Mesenchymal stem cell (in vitro differentiated cells and primary cell): ENCODE results near the gene LCLAT1.

Source experiments
- DNase-seq: peaks from one replicate; pipeline ENCODE4 v3.0.0-alpha.2; 2013
- H2AFZ ChIP-seq: one replicate; pipeline ENCODE4 v1.6.1; 2013; ENCODE audit warnings: low read depth, mild to moderate bottlenecking, control low read depth, inconsistent platforms, low read length, moderate library complexity
- H2AK5ac ChIP-seq: 2 replicates; pipeline ENCODE4 v1.6.1; 2013; ENCODE audit warnings: low read length, moderate library complexity, mild to moderate bottlenecking, inconsistent platforms; ENCODE audit not compliant: severe bottlenecking
- H2BK120ac ChIP-seq: one replicate; pipeline ENCODE4 v1.6.1; 2013; ENCODE audit warnings: low read depth, mild to moderate bottlenecking, inconsistent platforms, low read length, moderate library complexity
- H2BK12ac ChIP-seq, 2 experiments: one replicate each; pipeline ENCODE4 v1.6.1; 2013; ENCODE audit warnings: inconsistent platforms in 2 of 2, low read length in 2 of 2, mild to moderate bottlenecking in 2 of 2, moderate library complexity in 2 of 2, control low read depth in 1 of 2
- H2BK15ac ChIP-seq: one replicate; pipeline ENCODE4 v1.6.1; 2013; ENCODE audit warnings: mild to moderate bottlenecking, low read depth, inconsistent platforms; ENCODE audit not compliant: poor library complexity, severe bottlenecking
- H2BK5ac ChIP-seq: 2 replicates; pipeline ENCODE4 v1.6.1; 2013; ENCODE audit warnings: low read depth, mild to moderate bottlenecking, low read length, control low read depth, inconsistent platforms; ENCODE audit not compliant: poor library complexity, severe bottlenecking
- H3K14ac ChIP-seq, 2 experiments: one replicate each; pipeline ENCODE4 v1.6.1; 2013; ENCODE audit warnings: inconsistent platforms in 2 of 2, low read length in 2 of 2, control low read depth in 1 of 2, mild to moderate bottlenecking in 1 of 2, moderate library complexity in 1 of 2
- H3K18ac ChIP-seq, 2 experiments: one replicate each; pipeline ENCODE4 v1.6.1; 2013; ENCODE audit warnings: inconsistent platforms in 2 of 2, low read length in 2 of 2, control low read depth in 1 of 2, low read depth in 1 of 2, mild to moderate bottlenecking in 1 of 2
- H3K23ac ChIP-seq, 2 experiments: one replicate each; pipeline ENCODE4 v1.6.1; 2013; ENCODE audit warnings: inconsistent platforms in 2 of 2, low read length in 2 of 2, mild to moderate bottlenecking in 2 of 2, moderate library complexity in 2 of 2, control low read depth in 1 of 2
- H3K27ac ChIP-seq: 2 replicates; pipeline ENCODE4 v1.5.1; 2013; ENCODE audit warnings: mild to moderate bottlenecking, moderate library complexity, low read length, control low read depth, inconsistent platforms; ENCODE audit not compliant: poor library complexity, severe bottlenecking
- H3K27me3 ChIP-seq, 2 experiments: 2 replicates each; pipeline versions ENCODE4 v1.6.1 to v1.7.0; 2013; ENCODE audit warnings: low read length in 2 of 2, mild to moderate bottlenecking in 2 of 2, moderate library complexity in 2 of 2, control low read depth in 1 of 2, inconsistent platforms in 1 of 2; ENCODE audit not compliant: control insufficient read depth in 1 of 2, insufficient read depth in 1 of 2
- H3K36me3 ChIP-seq, 2 experiments: 2 replicates each; pipeline versions ENCODE4 v1.6.1 to v1.7.0; 2013; ENCODE audit warnings: low read length in 2 of 2, control low read depth in 1 of 2, inconsistent platforms in 1 of 2, low read depth in 1 of 2, mild to moderate bottlenecking in 1 of 2; ENCODE audit not compliant: insufficient read depth in 2 of 2, control insufficient read depth in 1 of 2
- H3K4ac ChIP-seq, 2 experiments: one replicate each; pipeline ENCODE4 v1.6.1; 2013; ENCODE audit warnings: inconsistent platforms in 2 of 2, low read length in 2 of 2, mild to moderate bottlenecking in 2 of 2, moderate library complexity in 2 of 2, control low read depth in 1 of 2, low read depth in 1 of 2
- H3K4me1 ChIP-seq: 2 replicates; pipeline ENCODE4 v1.6.1; 2013; ENCODE audit warnings: low read depth, low read length, control low read depth; ENCODE audit not compliant: control insufficient read depth, insufficient read depth
- H3K4me2 ChIP-seq: 2 replicates; pipeline ENCODE4 v1.6.1; 2013; ENCODE audit warnings: low read length, mild to moderate bottlenecking, inconsistent platforms; ENCODE audit not compliant: poor library complexity, severe bottlenecking
- H3K4me3 ChIP-seq, 2 experiments: 2 replicates each; pipeline versions ENCODE4 v1.5.1 to v1.7.0; 2013; ENCODE audit warnings: low read length in 2 of 2, mild to moderate bottlenecking in 2 of 2, control low read depth in 1 of 2, low read depth in 1 of 2; ENCODE audit not compliant: insufficient read depth in 1 of 2
- H3K79me1 ChIP-seq: replicated peaks from 2 replicates; pipeline ENCODE4 v1.6.1; 2013; ENCODE audit warnings: mild to moderate bottlenecking, control low read depth, low read length, inconsistent platforms; ENCODE audit not compliant: poor library complexity, severe bottlenecking
- H3K9ac ChIP-seq: 2 replicates; pipeline ENCODE4 v1.7.0; 2013; ENCODE audit warnings: mild to moderate bottlenecking, low read length, moderate library complexity
- H3K9me3 ChIP-seq: 2 replicates; pipeline ENCODE4 v1.7.0; 2013; ENCODE audit warnings: mild to moderate bottlenecking, low read length; ENCODE audit not compliant: control insufficient read depth
- H4K8ac ChIP-seq: one replicate; pipeline ENCODE4 v1.6.1; 2013; ENCODE audit warnings: inconsistent platforms, mild to moderate bottlenecking, low read length, moderate library complexity
- H4K91ac ChIP-seq: one replicate; pipeline ENCODE4 v1.6.1; 2013; ENCODE audit warnings: mild to moderate bottlenecking, low read length, inconsistent platforms
- WGBS: methylation state at CpG from one replicate; pipeline ENCODE4 v1.1.7; 2013; ENCODE audit warnings: mixed read lengths; 5-methylcytosine and 5-hydroxymethylcytosine counted together

Gene LCLAT1

DNA sequence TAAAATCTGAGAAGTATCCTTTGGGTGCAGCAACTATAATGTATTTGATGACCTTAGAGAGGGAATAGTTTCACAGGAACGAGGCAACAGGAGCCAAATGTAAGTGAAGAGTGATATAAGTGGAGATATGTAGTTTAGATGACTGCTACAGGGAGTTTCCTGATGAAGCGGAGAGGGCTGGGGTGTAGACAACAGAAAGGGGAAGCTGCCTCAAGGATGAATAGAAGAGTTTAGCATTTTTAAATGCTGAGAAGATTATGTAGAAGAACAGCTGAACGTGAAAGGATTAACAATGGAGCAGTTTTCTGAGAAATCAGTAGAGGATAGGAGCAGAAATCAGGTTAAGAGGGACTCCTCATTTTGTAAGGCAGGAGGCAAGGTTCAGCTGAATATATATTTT lies 133.3 kb downstream of the LCLAT1 start:
- Histone ChIP-seq H3K14ac (no peak overlapping the region), H3K18ac (no peak overlapping the region), H3K4me2 (no peak overlapping the region), H4K91ac (no peak overlapping the region), H3K23ac (no peak overlapping the region), H2BK5ac (no peak overlapping the region), H3K9ac (no peak overlapping the region), H3K4ac (no peak overlapping the region), H3K79me1 (no peaks in the 10 kb centered on the region), H4K8ac (no peak overlapping the region), H3K36me3 (no peaks in the 10 kb centered on the region), H2AK5ac (no peak overlapping the region), H2BK12ac (no peak overlapping the region), H3K27me3 (no peaks in the 10 kb centered on the region), H2AFZ (no peak overlapping the region), H3K4me3 (no peak overlapping the region), H2BK120ac (no peak overlapping the region), H3K4me1 (no peaks in the 10 kb centered on the region), H3K27ac (no peak overlapping the region), H2BK15ac (no peak overlapping the region), H3K9me3 (no peaks in the 10 kb centered on the region)
- 90% methylated on average over 3 of the region's 3 CpGs for WGBS
- no peak for DNase-seq

- DNase-seq: no peak
- no peaks in the 10 kb centered on the region for H3K79me1 ChIP-seq
- H4K91ac ChIP-seq: no peak overlapping the region
- H2BK12ac ChIP-seq: no peak overlapping the region
- no peak overlapping the region for H3K4ac ChIP-seq
- no peak overlapping the region for H3K14ac ChIP-seq
- H3K27me3 ChIP-seq: no peaks in the 10 kb centered on the region
- no peak overlapping the region for H3K18ac ChIP-seq
- H3K9me3 ChIP-seq: no peaks in the 10 kb centered on the region
- H3K4me1 ChIP-seq: no peaks in the 10 kb centered on the region
- WGBS: 87% methylated on average over 2 of the region's 2 CpGs
- H2BK5ac ChIP-seq: no peak overlapping the region
- H3K27ac ChIP-seq: no peak overlapping the region
- no peak overlapping the region for H2AK5ac ChIP-seq
- no peak overlapping the region for H4K8ac ChIP-seq
- H3K9ac ChIP-seq: no peak overlapping the region
- no peak overlapping the region for H2AFZ ChIP-seq
- no peak overlapping the region for H3K4me2 ChIP-seq
- H2BK120ac ChIP-seq: no peak overlapping the region
- H3K36me3 ChIP-seq: no peaks in the 10 kb centered on the region
- no peak overlapping the region for H3K23ac ChIP-seq
- H2BK15ac ChIP-seq: no peak overlapping the region
- H3K4me3 ChIP-seq: no peak overlapping the region
Measured at GRCh38 chr2:30582521-30582920, 135.5 kb downstream of the LCLAT1 start.

DNA sequence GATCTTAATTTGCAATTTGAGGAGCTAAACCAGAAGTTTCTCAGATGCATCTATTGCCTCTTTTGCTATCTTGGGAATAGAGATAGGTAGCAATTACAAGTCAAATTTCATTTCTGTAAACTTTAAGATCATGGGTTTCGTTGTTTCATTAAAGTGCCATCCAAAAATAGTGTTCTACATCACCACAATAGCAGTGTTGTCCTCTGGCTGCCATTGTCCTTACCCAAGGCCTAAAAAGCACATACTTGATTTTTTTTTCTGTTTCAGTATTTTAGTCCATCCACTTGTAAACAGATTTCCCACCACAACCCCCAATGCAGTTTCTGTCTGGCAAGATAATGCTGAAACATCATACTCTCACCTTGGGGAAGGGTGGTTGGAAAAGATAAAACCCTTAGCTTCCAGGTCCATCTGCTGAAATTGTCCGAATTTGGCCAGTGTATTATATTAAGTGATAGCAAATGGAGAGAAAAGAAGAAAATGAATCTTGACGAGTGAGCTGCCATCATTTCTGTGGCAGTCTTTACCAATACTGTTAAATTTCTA lies 136.2 kb downstream of the LCLAT1 start:
- 90% methylated on average over 2 of the region's 3 CpGs for WGBS
- H3K23ac ChIP-seq: no peak overlapping the region

GRCh38 chr2:30584116-30584515 lies 137.1 kb downstream of the LCLAT1 start:
- no peak for DNase-seq
- H2AK5ac ChIP-seq: no peak overlapping the region
- H3K18ac ChIP-seq: no peak overlapping the region
- H3K4me1 ChIP-seq: no peaks in the 10 kb centered on the region
- no peak overlapping the region for H3K14ac ChIP-seq
- no peak overlapping the region for H3K4me2 ChIP-seq
- no peaks in the 10 kb centered on the region for H3K9me3 ChIP-seq
- H3K36me3 ChIP-seq: no peaks in the 10 kb centered on the region
- no peaks in the 10 kb centered on the region for H3K79me1 ChIP-seq
- H2AFZ ChIP-seq: no peak overlapping the region
- no peak overlapping the region for H3K4ac ChIP-seq
- no peak overlapping the region for H3K9ac ChIP-seq
- H3K23ac ChIP-seq: no peak overlapping the region
- no peak overlapping the region for H2BK5ac ChIP-seq
- H4K8ac ChIP-seq: no peak overlapping the region
- no peak overlapping the region for H3K27ac ChIP-seq
- H2BK15ac ChIP-seq: no peak overlapping the region
- WGBS: 84% methylated on average over 3 of the region's 4 CpGs
- no peak overlapping the region for H4K91ac ChIP-seq
- H3K27me3 ChIP-seq: no peaks in the 10 kb centered on the region
- no peak overlapping the region for H2BK12ac ChIP-seq
- no peak overlapping the region for H2BK120ac ChIP-seq
- H3K4me3 ChIP-seq: no peak overlapping the region

More for the DNA sequence above, 136.2 kb downstream of the LCLAT1 start:
- Histone ChIP-seq H2AFZ (no peak overlapping the region), H3K36me3 (no peaks in the 10 kb centered on the region), H2BK15ac (no peak overlapping the region), H3K4me3 (no peak overlapping the region), H3K27me3 (no peaks in the 10 kb centered on the region), H3K14ac (no peak overlapping the region), H3K4me1 (no peaks in the 10 kb centered on the region), H4K91ac (no peak overlapping the region), H2AK5ac (no peak overlapping the region), H3K4me2 (no peak overlapping the region), H2BK120ac (no peak overlapping the region), H3K27ac (no peak overlapping the region), H3K9ac (no peak overlapping the region), H4K8ac (no peak overlapping the region), H2BK12ac (no peak overlapping the region), H3K4ac (no peak overlapping the region), H2BK5ac (no peak overlapping the region), H3K18ac (no peak overlapping the region), H3K9me3 (no peaks in the 10 kb centered on the region), H3K79me1 (no peaks in the 10 kb centered on the region)
- DNase-seq: no peak
